Activated CD8-positive, alpha-beta memory T cell treated with anti-CD3 and anti-CD28 coated beads for 4 hours (primary cell): ENCODE measurements around the gene CDH23.
"Not testable (repeated sequence)": the region's sequence is repeated elsewhere in the genome, so short reads cannot be mapped to it uniquely, and the experiment has no call there.

Experiments used
- DNase-seq, 2 donors: peaks; one replicate each; pipeline ENCODE4 v3.0.0-alpha.2; 2020; ENCODE audit warnings: low read depth in 2 of 2

Gene CDH23

GRCh38 chr10:71582506-71583475 is 186.1 kb downstream of the CDH23 start:
- no peak for DNase-seq

DNA sequence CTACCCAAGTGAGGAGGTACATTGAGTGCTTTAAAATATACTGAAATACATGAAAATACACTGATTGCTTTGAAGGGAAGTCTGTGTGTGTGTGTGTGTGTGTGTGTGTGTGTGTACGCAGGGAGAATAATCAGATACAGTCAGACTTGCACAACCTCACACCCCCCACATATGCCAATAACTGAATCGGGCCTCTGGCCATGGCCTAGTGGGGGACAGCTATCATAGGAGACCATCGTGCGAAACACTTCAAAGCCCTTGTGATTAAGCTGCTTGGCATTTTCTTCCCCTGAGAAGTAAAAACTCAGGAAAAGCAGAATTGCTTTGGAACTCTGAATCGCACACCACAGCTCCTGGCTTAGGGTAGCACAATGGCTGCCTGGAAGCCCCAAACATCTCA is 187.7 kb downstream of the CDH23 start:
- no peak for DNase-seq

DNA sequence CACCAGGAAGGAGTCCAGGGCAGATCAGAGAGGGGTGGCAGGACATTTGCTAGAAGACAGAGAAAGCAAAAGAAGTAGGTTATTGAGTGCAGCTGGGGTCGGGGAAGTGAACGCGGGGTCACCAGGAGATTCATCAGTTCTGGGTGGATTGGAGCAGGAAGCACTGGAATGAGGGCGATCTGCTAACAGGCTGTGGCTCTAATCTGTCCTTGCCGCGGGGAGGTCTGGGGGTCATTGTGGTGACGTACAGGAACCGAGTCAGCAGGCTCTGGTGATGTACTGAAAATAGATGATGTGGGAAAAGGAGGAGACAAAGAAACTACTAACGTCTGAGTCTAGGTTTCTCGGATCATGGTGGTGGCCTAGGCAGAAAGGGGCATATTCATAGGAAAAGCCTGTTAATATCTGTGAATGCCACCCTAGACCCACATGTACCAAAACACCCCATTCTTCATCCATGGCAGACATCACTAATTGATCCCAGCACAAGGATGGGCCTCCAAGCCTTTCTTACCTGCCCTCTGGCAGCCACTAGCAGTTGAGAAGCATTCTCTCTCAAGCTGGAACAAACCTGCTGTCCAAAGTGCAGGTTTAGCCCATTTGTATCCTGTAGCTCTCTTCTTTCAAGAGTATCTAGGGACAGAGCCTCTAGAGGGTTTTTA is 188.3 kb downstream of the CDH23 start:
- DNase-seq: no peak

GRCh38 chr10:71585564-71586290 is 189.0 kb downstream of the CDH23 start:
- DNase-seq: no peak

DNA sequence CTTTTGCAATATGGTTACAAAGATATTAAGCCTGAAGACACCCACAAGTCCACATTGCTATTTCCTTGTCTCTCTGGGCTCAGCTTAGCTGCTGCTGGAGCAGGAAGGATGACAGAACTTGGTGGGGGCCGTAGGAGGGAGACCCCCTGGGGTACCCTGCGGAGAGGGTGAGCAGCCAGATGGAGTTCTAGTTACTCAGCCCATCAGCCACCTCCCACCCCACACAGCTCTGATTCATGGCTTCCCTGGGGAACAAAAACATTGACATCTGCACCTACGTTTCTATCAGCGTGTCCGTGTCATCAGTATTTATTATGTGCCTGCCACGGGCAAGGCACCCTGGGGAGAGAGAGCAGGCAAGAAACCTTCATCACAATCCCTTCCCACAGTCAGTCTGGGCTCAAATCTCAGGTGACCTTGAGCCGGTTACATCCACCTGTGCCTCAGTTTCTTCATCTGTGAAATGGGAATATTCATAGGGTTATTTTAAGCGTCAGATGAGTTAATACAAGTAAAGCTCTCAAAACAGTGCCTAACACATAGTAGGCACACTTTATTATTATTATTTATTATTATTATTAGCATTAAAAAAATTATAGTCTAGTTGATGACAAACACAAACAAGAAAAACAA is 191.3 kb downstream of the CDH23 start:
- no peak for DNase-seq

GRCh38 chr10:71588685-71589084 is 192.0 kb downstream of the CDH23 start:
- no peak for DNase-seq

DNA sequence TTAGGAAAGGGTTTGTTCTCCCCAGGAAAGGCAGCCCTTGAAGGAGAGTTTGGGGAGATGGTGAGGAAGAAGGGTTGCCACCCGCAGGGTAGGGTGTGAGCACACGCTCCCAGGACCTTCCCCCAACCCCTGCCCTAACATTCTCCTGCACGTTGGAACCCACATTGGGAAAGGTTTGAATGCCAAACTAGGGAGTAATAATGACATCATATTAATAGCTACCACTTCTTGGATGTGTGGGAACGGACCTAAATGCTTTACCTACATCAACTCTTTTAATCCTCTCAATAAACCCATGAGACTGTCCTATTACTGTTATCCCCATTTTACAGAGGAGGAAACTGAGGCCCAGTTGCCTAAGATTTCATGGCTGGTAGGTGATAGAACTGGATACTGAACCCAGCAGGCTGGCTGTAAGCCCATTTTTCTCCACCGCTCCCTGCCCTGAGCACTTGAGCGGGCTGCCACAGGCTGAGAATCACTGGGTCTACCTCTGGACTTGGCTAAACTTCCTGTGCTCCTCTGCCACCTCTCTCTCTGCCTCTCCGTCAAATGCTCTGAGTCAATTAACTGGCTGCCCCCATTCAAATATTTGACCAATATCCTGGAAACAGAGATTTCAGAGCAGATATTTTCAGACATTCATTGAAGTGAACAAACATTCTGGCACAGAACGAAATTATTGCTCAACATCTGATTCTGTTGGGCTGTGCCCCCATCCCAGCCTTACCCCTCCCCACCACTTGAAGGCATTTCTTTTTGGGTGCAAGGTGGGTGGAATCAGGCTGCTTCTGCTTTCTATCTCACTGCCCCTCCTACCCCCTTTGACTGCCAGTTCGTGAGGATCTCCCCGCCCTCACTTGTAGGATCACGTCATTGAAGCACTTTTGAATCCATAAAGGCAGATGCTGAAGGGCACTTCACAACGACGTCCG is 193.2 kb downstream of the CDH23 start:
- DNase-seq: no peak

DNA sequence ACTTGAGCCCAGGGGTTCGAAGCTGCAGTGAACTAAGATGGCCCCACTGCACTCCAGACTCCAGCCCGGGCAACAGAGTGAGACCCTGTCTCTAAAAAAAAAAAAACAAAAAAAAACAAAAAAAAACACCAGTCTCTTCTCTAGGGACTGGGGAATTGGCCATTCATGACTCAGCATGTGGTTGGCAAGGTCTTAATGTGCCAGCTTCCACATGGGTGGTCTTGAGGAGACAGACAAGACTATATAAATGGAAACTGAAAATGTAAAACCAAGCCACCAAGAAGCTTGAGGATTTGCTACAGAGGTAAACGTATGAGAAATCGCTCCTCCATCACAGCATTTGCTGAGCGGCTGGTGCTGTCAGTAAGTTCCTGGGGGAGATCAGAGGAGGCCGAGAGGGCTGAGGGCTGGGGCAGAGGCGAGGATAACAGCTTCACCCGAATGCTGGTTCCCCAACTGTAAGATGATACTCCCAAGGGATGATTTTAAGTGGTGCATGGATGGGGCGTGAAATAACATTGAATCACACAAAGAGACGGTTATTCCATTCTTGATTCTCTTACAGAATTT is 194.1 kb downstream of the CDH23 start:
- DNase-seq: no peak

GRCh38 chr10:71594934-71595571 is 198.3 kb downstream of the CDH23 start:
- DNase-seq: no peak

GRCh38 chr10:71595649-71596048 is 198.9 kb downstream of the CDH23 start:
- DNase-seq: no peak

- no peak for DNase-seq
Observed at GRCh38 chr10:71596127-71596526, 199.4 kb downstream of the CDH23 start.

GRCh38 chr10:71596759-71597158 is 200.0 kb downstream of the CDH23 start:
- DNase-seq: no peak

- DNase-seq: no peak
Observed at GRCh38 chr10:71597821-71598498, 201.2 kb downstream of the CDH23 start.

GRCh38 chr10:71598621-71599055 is 201.9 kb downstream of the CDH23 start:
- DNase-seq: no peak

DNA sequence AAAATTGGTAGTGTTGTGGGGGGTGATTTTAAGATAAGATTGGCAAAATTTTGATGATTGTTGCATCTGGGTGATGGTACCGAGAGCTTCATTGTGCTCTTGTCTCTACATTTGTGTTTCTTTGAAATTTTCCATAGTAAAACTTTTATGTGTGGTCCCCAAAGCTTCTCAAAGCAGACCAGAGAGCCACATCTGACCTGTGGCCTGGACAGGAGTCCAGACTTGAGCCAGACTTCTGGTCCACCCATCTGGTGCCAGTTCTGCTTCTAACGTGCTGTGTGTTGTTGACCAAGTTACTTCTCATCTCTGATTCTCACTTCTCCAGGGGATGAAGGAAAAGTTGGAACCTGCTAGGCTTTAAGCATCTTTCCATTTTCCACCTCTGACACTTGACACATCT is 202.8 kb downstream of the CDH23 start:
- DNase-seq: no peak

- DNase-seq: not testable (repeated sequence)
Observed at GRCh38 chr10:71600242-71600641, 203.5 kb downstream of the CDH23 start.

DNA sequence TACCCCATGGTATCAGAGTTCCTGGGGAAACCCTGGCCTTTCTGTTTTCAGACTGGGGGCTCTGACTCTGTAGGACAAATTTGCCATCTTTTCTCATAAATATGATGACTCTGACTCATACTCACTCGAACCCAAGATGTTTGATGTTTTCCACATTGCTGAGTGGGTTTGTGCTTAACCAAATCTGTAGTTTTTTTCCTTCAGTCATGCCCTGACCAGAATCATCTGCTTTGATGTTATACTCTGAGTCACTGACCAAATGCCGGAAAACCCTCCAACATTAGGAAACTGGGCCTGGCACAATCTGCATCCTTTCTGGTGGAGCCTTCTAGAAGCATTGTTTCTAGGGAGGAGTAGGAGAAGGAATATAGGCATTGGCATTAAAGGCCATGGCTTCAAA is 204.1 kb downstream of the CDH23 start:
- no peak for DNase-seq

DNA sequence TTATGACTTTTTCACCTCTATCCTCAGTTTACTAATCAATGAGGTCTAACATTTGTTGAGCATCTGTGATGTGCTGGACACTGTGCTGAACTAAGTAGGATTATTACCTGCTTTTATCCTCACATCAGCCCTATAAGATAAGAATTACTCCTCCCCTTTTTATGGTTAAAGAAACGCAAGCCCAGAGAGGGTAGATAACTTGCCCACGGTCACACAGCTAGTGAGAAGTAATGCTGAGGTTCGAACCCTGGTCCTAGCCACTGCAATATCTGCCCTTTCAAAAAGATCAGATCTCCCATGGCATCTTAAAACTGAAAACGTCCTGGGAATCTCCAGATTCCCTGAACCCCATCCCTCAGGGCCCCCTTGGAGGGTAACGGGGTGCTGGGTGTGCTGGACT is 204.6 kb downstream of the CDH23 start:
- no peak for DNase-seq

GRCh38 chr10:71603150-71603549 is 206.4 kb downstream of the CDH23 start:
- DNase-seq: no peak
